MM.1S (cell line): ENCODE data around the gene GFOD2.

ENCODE experiments used
- DNase-seq: peaks from one replicate; pipeline ENCODE4 v3.0.0-alpha.2; 2015
- H2AFZ ChIP-seq: fragments of 300-600 bp; sonication (generic); 2 replicates; pipeline ENCODE4 v1.6.0; 2016; ENCODE audit warnings: antibody characterized with exemption, low read length
- H3F3A ChIP-seq: fragments of 300-600 bp; sonication (generic); 2 replicates; pipeline ENCODE4 v1.6.1; 2016; ENCODE audit warnings: mild to moderate bottlenecking, antibody characterized with exemption, low read length, moderate library complexity, mixed read lengths; ENCODE audit not compliant: insufficient read depth
- H3K27ac ChIP-seq: fragments of 300-600 bp; sonication (generic); 2 replicates; pipeline ENCODE4 v1.5.1; 2016; ENCODE audit warnings: mild to moderate bottlenecking, low read length
- H3K27me3 ChIP-seq: fragments of 300-600 bp; sonication (generic); replicated peaks from 2 replicates; pipeline ENCODE4 v1.6.0; 2016; ENCODE audit warnings: low read length; ENCODE audit not compliant: insufficient read depth
- H3K36me3 ChIP-seq: fragments of 300-600 bp; sonication (generic); replicated peaks from 2 replicates; pipeline ENCODE4 v1.6.1; 2016; ENCODE audit warnings: mild to moderate bottlenecking, low read length, mixed read lengths; ENCODE audit not compliant: insufficient read depth
- H3K4me1 ChIP-seq: fragments of 300-600 bp; sonication (generic); 2 replicates; pipeline ENCODE4 v1.6.1; 2016; ENCODE audit warnings: low read length, mixed read lengths
- H3K4me2 ChIP-seq: fragments of 300-600 bp; sonication (generic); 2 replicates; pipeline ENCODE4 v1.6.0; 2016; ENCODE audit warnings: low read depth, low read length
- H3K4me3 ChIP-seq: fragments of 300-600 bp; sonication (generic); 2 replicates; pipeline ENCODE4 v1.5.1; 2016; ENCODE audit warnings: low read length, mixed read lengths
- H3K79me2 ChIP-seq: fragments of 300-600 bp; sonication (generic); 2 replicates; pipeline ENCODE4 v1.6.1; 2016; ENCODE audit warnings: mixed run types, low read length, mixed read lengths
- H3K9ac ChIP-seq: fragments of 300-600 bp; sonication (generic); 2 replicates; pipeline ENCODE4 v1.6.1; 2016; ENCODE audit warnings: low read length, mixed read lengths
- H3K9me2 ChIP-seq: fragments of 300-600 bp; sonication (generic); replicated peaks from 2 replicates; pipeline ENCODE4 v1.6.1; 2016; ENCODE audit warnings: mild to moderate bottlenecking, low read length, mixed read lengths; ENCODE audit not compliant: insufficient read depth
- H3K9me3 ChIP-seq: fragments of 300-600 bp; sonication (generic); replicated peaks from 2 replicates; pipeline ENCODE4 v1.6.1; 2016; ENCODE audit warnings: mild to moderate bottlenecking, low read length, mixed read lengths; ENCODE audit not compliant: insufficient read depth
- H4K20me1 ChIP-seq: fragments of 300-600 bp; sonication (generic); 2 replicates; pipeline ENCODE4 v1.6.1; 2016; ENCODE audit warnings: mild to moderate bottlenecking, low read length, moderate library complexity, mixed read lengths; ENCODE audit not compliant: insufficient read depth
- CTCF ChIP-seq: fragments of 300-600 bp; sonication (generic); IDR thresholded peaks from 2 replicates; pipeline ENCODE4 v1.5.1; 2016; ENCODE audit warnings: antibody characterized with exemption, low read length, mixed read lengths
- EZH2 ChIP-seq: fragments of 300-600 bp; sonication (generic); optimal IDR thresholded peaks from 2 replicates; pipeline ENCODE3; 2017; ENCODE audit warnings: low read depth, mild to moderate bottlenecking, antibody characterized with exemption, low read length, mixed read lengths
- EZH2phosphoT487 ChIP-seq: fragments of 300-600 bp; sonication (generic); IDR thresholded peaks from 2 replicates; pipeline ENCODE4 v1.6.1; 2018; ENCODE audit warnings: antibody characterized with exemption, low read length

Gene GFOD2

GRCh38 chr16:67761924-67762323 is 42.8 kb upstream of the GFOD2 start:
- Histone ChIP-seq H3K4me2 (no peak overlapping the region), H3K27me3 (no peaks in the 10 kb centered on the region), H3K36me3 (no peaks in the 10 kb centered on the region; the same call in 1 of the 2 replicates), H3K9me2 (no peaks in the 10 kb centered on the region), H3K9me3 (no peaks in the 10 kb centered on the region), H3K4me3 (no peak overlapping the region), H3F3A (no peaks in the 10 kb centered on the region), H3K79me2 (peaks cover 2% of the 10 kb centered on the region; the same call in 1 of the 2 replicates), H3K4me1 (no peaks in the 10 kb centered on the region), H3K9ac (no peak overlapping the region), H2AFZ (no peak overlapping the region), H4K20me1 (no peaks in the 10 kb centered on the region), H3K27ac (no peak overlapping the region)
- DNase-seq = no peak
- TF ChIP-seq EZH2 (no peak), EZH2phosphoT487 (no peak), CTCF (no peak)

DNA sequence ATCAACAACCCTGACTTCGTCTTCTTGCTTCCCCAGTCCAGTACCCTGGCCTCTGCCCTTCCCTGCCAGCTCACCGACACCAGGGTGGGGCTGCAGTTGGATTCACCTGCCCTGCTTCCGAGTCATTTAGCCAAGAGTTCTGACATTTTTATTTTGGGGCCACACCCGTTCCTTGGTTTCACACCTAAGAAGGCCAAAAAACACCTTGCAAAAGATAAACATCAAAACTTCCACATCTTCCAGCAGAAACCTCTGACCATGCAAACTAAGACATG is 41.8 kb upstream of the GFOD2 start:
- H3K27ac ChIP-seq = no peak overlapping the region
- H3K9me3 ChIP-seq = no peaks in the 10 kb centered on the region
- TF ChIP-seq CTCF = no peak
- no peak for TF ChIP-seq EZH2
- TF ChIP-seq EZH2phosphoT487 = no peak
- peaks cover 2% of the 10 kb centered on the region; the same call in 1 of the 2 replicates for H3K79me2 ChIP-seq
- no peaks in the 10 kb centered on the region for H4K20me1 ChIP-seq
- no peaks in the 10 kb centered on the region for H3F3A ChIP-seq
- no peaks in the 10 kb centered on the region for H3K27me3 ChIP-seq
- no peak overlapping the region for H2AFZ ChIP-seq
- 0 out of 2 replicates have a peak, but pooled peaks cover 3% of the 10 kb centered on the region for H3K4me1 ChIP-seq
- no peaks in the 10 kb centered on the region; the same call in 1 of the 2 replicates for H3K36me3 ChIP-seq
- H3K4me3 ChIP-seq = no peak overlapping the region
- H3K4me2 ChIP-seq = no peak overlapping the region
- DNase-seq = no peak
- H3K9ac ChIP-seq = no peak overlapping the region
- no peaks in the 10 kb centered on the region for H3K9me2 ChIP-seq

DNA sequence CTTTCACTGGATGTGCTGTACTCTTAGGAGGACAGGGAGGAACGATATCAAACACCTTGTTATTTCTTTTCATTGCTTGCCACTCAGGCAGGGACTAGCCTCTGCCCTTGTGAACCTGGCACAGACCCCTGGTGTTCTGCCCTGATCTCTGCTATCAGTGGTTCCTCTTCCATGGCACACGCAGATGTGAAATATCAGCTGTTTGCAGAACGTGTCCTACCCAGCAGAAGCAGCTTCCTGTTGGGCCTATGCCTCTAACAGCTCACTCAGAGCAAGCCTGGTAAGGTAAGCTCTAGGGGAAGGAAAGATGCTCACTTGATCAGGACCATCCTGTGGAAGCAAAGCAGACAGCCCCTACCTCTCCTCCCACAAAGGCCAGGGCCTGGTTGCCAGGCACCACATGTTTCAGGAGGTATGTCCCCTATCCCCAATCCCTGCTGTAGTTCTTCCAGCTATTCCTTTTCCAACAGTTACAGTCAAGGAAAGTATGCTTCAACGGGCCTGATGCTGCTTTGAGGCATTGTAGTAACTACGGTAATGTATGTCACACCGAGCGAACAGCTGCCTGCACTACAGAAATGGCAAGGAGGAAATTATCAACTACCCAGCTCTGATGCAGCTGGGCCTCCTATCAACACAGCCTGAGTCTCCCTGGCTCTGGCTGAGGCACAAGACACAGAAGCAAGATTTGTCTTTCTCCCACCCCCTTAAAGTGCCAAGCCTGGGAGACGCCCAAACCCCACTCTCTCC is 41.3 kb upstream of the GFOD2 start:
- Histone ChIP-seq H4K20me1 (no peaks in the 10 kb centered on the region), H3K9ac (no peak overlapping the region), H3K4me2 (no peak overlapping the region)

More for the DNA sequence above, 41.3 kb upstream of the GFOD2 start:
- H3F3A ChIP-seq = no peaks in the 10 kb centered on the region
- H3K79me2 ChIP-seq = peaks cover 2% of the 10 kb centered on the region; the same call in 1 of the 2 replicates
- no peaks in the 10 kb centered on the region; the same call in 1 of the 2 replicates for H3K36me3 ChIP-seq
- no peaks in the 10 kb centered on the region for H3K27me3 ChIP-seq
- no peaks in the 10 kb centered on the region for H3K9me3 ChIP-seq
- H3K4me1 ChIP-seq = 0 out of 2 replicates have a peak, but pooled peaks cover 4% of the 10 kb centered on the region
- TF ChIP-seq CTCF = no peak
- TF ChIP-seq EZH2 = no peak
- no peak for TF ChIP-seq EZH2phosphoT487
- H2AFZ ChIP-seq = no peak overlapping the region
- no peaks in the 10 kb centered on the region for H3K9me2 ChIP-seq
- no peak overlapping the region for H3K27ac ChIP-seq
- no peak for DNase-seq
- H3K4me3 ChIP-seq = no peak overlapping the region
